NT2/D1 (cell line): ENCODE measurements around the gene CCDC74A.

ENCODE experiments used
- YY1 ChIP-seq: IDR thresholded peaks from 2 replicates; pipeline ENCODE4 v1.6.1; 2011; ENCODE audit not compliant: insufficient read length, insufficient read depth
- ZNF274 ChIP-seq: IDR thresholded peaks from 2 replicates; pipeline ENCODE4 v1.6.1; 2011; ENCODE audit warnings: mild to moderate bottlenecking, low read depth, low read length

DNA sequence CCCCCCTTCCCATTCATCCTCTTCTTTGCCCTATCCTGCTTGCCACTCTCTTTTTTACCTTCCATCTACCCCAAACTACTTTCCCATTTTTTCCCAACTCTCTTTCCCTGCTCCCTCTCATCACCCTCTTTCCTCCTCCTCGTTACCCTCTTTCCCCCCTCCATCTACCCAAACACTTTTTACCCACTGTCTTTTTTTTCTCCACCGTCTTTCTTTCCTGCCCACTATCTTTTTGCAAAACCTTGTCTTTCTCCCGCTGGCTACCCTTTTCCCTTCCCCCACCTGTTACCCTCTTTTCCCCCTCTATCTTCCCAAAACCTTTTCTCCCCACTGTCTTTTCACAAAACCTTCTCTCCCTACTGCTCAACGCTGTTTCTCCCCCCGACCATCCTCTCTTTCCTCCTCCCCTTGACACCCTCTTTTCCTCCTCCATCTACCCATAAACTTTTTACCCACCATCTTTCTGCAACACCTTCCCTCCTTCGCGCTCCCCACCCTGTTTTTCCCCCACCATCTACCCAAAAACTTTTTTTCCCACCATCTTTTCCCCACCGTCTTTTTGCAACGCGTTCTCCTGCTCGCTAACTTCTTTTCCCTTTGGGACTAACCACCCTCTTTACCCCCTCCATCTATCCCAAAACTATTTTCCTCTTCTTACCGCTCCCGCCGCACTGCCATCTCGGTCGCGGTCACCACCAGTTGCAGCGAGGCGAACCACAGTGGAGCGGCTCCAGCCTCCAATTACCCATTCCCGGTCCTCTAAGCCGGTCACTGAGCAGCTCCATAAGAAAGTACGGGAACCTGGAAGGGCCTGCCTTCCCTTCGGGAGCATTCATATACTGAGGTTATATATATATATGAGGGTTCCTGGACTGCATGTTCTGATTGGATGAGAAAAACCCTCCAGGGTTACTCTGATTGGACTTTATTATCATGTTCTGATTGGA is 15.0 kb downstream of the CCDC74A start:
- no peak for TF ChIP-seq ZNF274
- TF ChIP-seq YY1: no peak
